OCI-LY1 (cell line): ENCODE results near the gene CBX7.

Experiments
- H2AFZ ChIP-seq: fragments of 200-600 bp; sonication (generic), shearing (Covaris generic); 2 replicates; pipeline ENCODE4 v1.6.0; 2014; ENCODE audit warnings: antibody characterized with exemption, mild to moderate bottlenecking, low read length
- H3F3A ChIP-seq: fragments of 200-600 bp; sonication (generic), shearing (Covaris generic); 2 replicates; pipeline ENCODE4 v1.6.0; 2014; ENCODE audit warnings: mild to moderate bottlenecking, antibody characterized with exemption, low read length, moderate library complexity; ENCODE audit not compliant: insufficient read depth
- H3K27ac ChIP-seq: fragments of 200-600 bp; sonication (generic); 2 replicates; pipeline ENCODE4 v1.5.1; 2014; ENCODE audit warnings: low read length, mixed run types, mild to moderate bottlenecking, low read depth; ENCODE audit not compliant: poor library complexity, severe bottlenecking
- H3K27me3 ChIP-seq: fragments of 200-600 bp; sonication (generic); 2 replicates; pipeline ENCODE4 v1.6.0; 2014; ENCODE audit warnings: antibody characterized with exemption, mild to moderate bottlenecking, low read length, moderate library complexity; ENCODE audit not compliant: insufficient read depth
- H3K36me3 ChIP-seq: fragments of 200-600 bp; sonication (generic); 2 replicates; pipeline ENCODE4 v1.6.1; 2014; ENCODE audit warnings: mild to moderate bottlenecking, antibody characterized with exemption, low read length, moderate library complexity, mixed read lengths; ENCODE audit not compliant: insufficient read depth
- H3K4me1 ChIP-seq: fragments of 200-600 bp; sonication (generic); 2 replicates; pipeline ENCODE4 v1.5.1; 2014; ENCODE audit warnings: mild to moderate bottlenecking, low read length, moderate library complexity; ENCODE audit not compliant: insufficient read depth, severe bottlenecking
- H3K4me2 ChIP-seq: fragments of 200-600 bp; sonication (generic), shearing (Covaris generic); 2 replicates; pipeline ENCODE4 v1.6.1; 2014; ENCODE audit warnings: low read length
- H3K4me3 ChIP-seq: fragments of 200-600 bp; sonication (generic); 2 replicates; pipeline ENCODE4 v1.5.1; 2014; ENCODE audit warnings: low read length, low read depth, mild to moderate bottlenecking, mixed read lengths; ENCODE audit not compliant: poor library complexity, severe bottlenecking
- H3K79me2 ChIP-seq: fragments of 200-600 bp; shearing (Covaris generic); 2 replicates; pipeline ENCODE4 v1.6.1; 2016; ENCODE audit warnings: mixed run types, low read length, mixed read lengths; ENCODE audit not compliant: insufficient read depth
- H3K9ac ChIP-seq: fragments of 200-600 bp; sonication (generic), shearing (Covaris generic); 2 replicates; pipeline ENCODE4 v1.6.1; 2014; ENCODE audit warnings: mild to moderate bottlenecking, low read length, mixed read lengths
- H3K9me2 ChIP-seq: fragments of 200-600 bp; sonication (generic), shearing (Covaris generic); 2 replicates; pipeline ENCODE4 v1.6.1; 2014; ENCODE audit warnings: low read depth, mild to moderate bottlenecking, low read length, mixed read lengths
- H3K9me3 ChIP-seq: fragments of 200-600 bp; shearing (Covaris generic); 2 replicates; pipeline ENCODE4 v1.6.1; 2014; ENCODE audit warnings: low read length, mixed read lengths
- H4K20me1 ChIP-seq: fragments of 200-600 bp; sonication (generic), shearing (Covaris generic); 2 replicates; pipeline ENCODE4 v1.6.0; 2016; ENCODE audit warnings: mild to moderate bottlenecking, low read length; ENCODE audit not compliant: insufficient read depth
- CTCF ChIP-seq: fragments of 200-600 bp; sonication (generic), shearing (Covaris generic); IDR thresholded peaks from 2 replicates; pipeline ENCODE4 v1.5.1; 2017; ENCODE audit warnings: mild to moderate bottlenecking, antibody characterized with exemption, low read length, moderate library complexity, mixed read lengths
- EZH2 ChIP-seq: fragments of 200-600 bp; sonication (generic), shearing (Covaris generic); IDR thresholded peaks from 2 replicates; pipeline ENCODE4 v1.8.0; 2017; ENCODE audit warnings: borderline replicate concordance, mixed run types, mild to moderate bottlenecking, antibody characterized with exemption, low read length, moderate library complexity, mixed read lengths

The CBX7 gene

GRCh38 chr22:39097098-39098020 is 55.1 kb downstream of the CBX7 start, which contains the start of gene APOBEC3H:
Gene APOBEC3H, plus strand, starts transcription at chr22:39097244. Its CDS starts 3,035 bp downstream, at chr22:39100279.
- TF ChIP-seq EZH2: no peak
- TF ChIP-seq CTCF: no peak
- no peaks in the 10 kb centered on the region for H3K79me2 ChIP-seq
- H3K4me3 ChIP-seq: no peak within 1 kb of the TSS
- H3K9ac ChIP-seq: no peak within 1 kb of the TSS
- H3K4me2 ChIP-seq: no peak within 1 kb of the TSS
- no peaks in the 10 kb centered on the region for H3F3A ChIP-seq
- no peak within 1 kb of the TSS for H3K27ac ChIP-seq
- no peaks in the 10 kb centered on the region for H3K9me3 ChIP-seq
- H3K9me2 ChIP-seq: no peaks in the 10 kb centered on the region
- H3K36me3 ChIP-seq: no peaks in the 10 kb centered on the region
- H3K4me1 ChIP-seq: no peaks in the 10 kb centered on the region
- no peaks in the 10 kb centered on the region for H4K20me1 ChIP-seq
- no peaks in the 10 kb centered on the region for H3K27me3 ChIP-seq
- no peak within 1 kb of the TSS for H2AFZ ChIP-seq

- Histone ChIP-seq H3K4me1 (no peaks in the 10 kb centered on the region), H3K9me3 (no peaks in the 10 kb centered on the region), H3K4me2 (no peak overlapping the region)
These were observed 56.5 kb downstream of the CBX7 start for GRCh38 chr22:39095971-39096370.

GRCh38 chr22:39094717-39095389 is 57.6 kb downstream of the CBX7 start:
- Histone ChIP-seq H3K4me1 (no peaks in the 10 kb centered on the region), H3K79me2 (no peaks in the 10 kb centered on the region), H3K27me3 (no peaks in the 10 kb centered on the region), H3F3A (no peaks in the 10 kb centered on the region), H3K4me3 (no peak overlapping the region), H3K9me2 (no peaks in the 10 kb centered on the region), H3K4me2 (no peak overlapping the region), H3K9ac (no peak overlapping the region), H4K20me1 (no peaks in the 10 kb centered on the region), H2AFZ (no peak overlapping the region), H3K27ac (no peak overlapping the region), H3K9me3 (no peaks in the 10 kb centered on the region), H3K36me3 (no peaks in the 10 kb centered on the region)
- TF ChIP-seq EZH2: no peak
- TF ChIP-seq CTCF: no peak

More at GRCh38 chr22:39095971-39096370, 56.5 kb downstream of the CBX7 start:
- no peak overlapping the region for H2AFZ ChIP-seq
- TF ChIP-seq EZH2 (no peak), CTCF (no peak)
- no peak overlapping the region for H3K27ac ChIP-seq
- H3K9ac ChIP-seq: no peak overlapping the region
- no peaks in the 10 kb centered on the region for H3K9me2 ChIP-seq
- H4K20me1 ChIP-seq: no peaks in the 10 kb centered on the region
- no peaks in the 10 kb centered on the region for H3F3A ChIP-seq
- no peaks in the 10 kb centered on the region for H3K36me3 ChIP-seq
- H3K79me2 ChIP-seq: no peaks in the 10 kb centered on the region
- no peaks in the 10 kb centered on the region for H3K27me3 ChIP-seq
- no peak overlapping the region for H3K4me3 ChIP-seq
